Transverse colon (tissue), 4 donors: ENCODE results near the gene SMAD7. TPM values are rescaled to one million over a fixed set of nuclear protein-coding genes. Genes with fewer than 3 reads are reported as not detected.

Source experiments
- DNase-seq: peaks from one replicate; pipeline ENCODE4 v3.0.0-alpha.2; 2019
- H3K27ac ChIP-seq, 4 donors: fragments of 200-600 bp; sonication (generic); 2 replicates each; pipeline ENCODE4 v1.5.1; 2016 to 2018; ENCODE audit warnings: inconsistent platforms in 4 of 4
- H3K27me3 ChIP-seq: fragments of 200-600 bp; sonication (generic); 2 replicates; pipeline ENCODE4 v1.5.1; 2017; ENCODE audit warnings: inconsistent platforms
- H3K36me3 ChIP-seq, 4 donors: fragments of 200-600 bp; sonication (generic); 2 replicates each; pipeline ENCODE4 v1.5.1; 2017 to 2019; ENCODE audit warnings: inconsistent platforms in 4 of 4
- H3K4me1 ChIP-seq, 4 donors: fragments of 200-600 bp; sonication (generic); 2 replicates each; pipeline ENCODE4 v1.5.1; 2017 to 2020; ENCODE audit warnings: inconsistent platforms in 4 of 4
- H3K4me3 ChIP-seq, 4 donors: fragments of 200-600 bp; sonication (generic); 1 replicate in 1 of 4; 2 replicates in 3 of 4; pipeline versions ENCODE4 v1.5.1 to v1.6.1; 2017 to 2019; ENCODE audit warnings: inconsistent platforms in 4 of 4
- H3K9me3 ChIP-seq, 2 donors: fragments of 200-600 bp; sonication (generic); 2 replicates each; pipeline ENCODE4 v1.5.1; 2017 to 2019; ENCODE audit warnings: inconsistent platforms in 2 of 2
- EP300 ChIP-seq: sonication (generic); formaldehyde crosslinking; IDR thresholded peaks from one replicate; pipeline ENCODE4 v1.6.1; 2017; ENCODE audit warnings: antibody characterized with exemption, low read depth
- POLR2A ChIP-seq: fragments of 450-650 bp; IDR thresholded peaks from one replicate; pipeline ENCODE4 v1.6.1; 2016; ENCODE audit warnings: antibody characterized with exemption, mild to moderate bottlenecking, moderate library complexity
- POLR2AphosphoS5 ChIP-seq, 3 donors: sonication (generic); formaldehyde crosslinking; IDR thresholded peaks; one replicate each; pipeline ENCODE4 v1.6.1; 2016; ENCODE audit warnings: antibody characterized with exemption in 3 of 3
- WGBS, 2 donors: methylation state at CpG; one replicate each; pipeline ENCODE4 v1.1.5; 2018; ENCODE audit warnings: low coverage in 1 of 2; 5-methylcytosine and 5-hydroxymethylcytosine counted together
- in situ Hi-C, 4 donors: fragments of 200-750 bp; cut with MboI; loops; one replicate each; pipeline versions ENCODE4 v1.15.0 to v1.15.1; 2017; ENCODE audit warnings: low sequenced_read_pairs in 3 of 4, low pct_ligation_motif_present in 1 of 4, low pct_unique_long_range_greater_than_20kb in 1 of 4
- intact Hi-C: fragments of 100-400 bp; cut with DNase I; formaldehyde crosslinking; loops from one replicate; pipeline ENCODE4 v1.15.1; 2023; ENCODE audit warnings: low total_unique reads
- total RNA-seq, 4 donors: library from RNA; depleted of rRNA; stranded (reverse); fragments of >200 nt; gene quantifications; one replicate each; pipeline ENCODE4 v1.1.0, GENCODE V29; 2016
- TF ChIP-seq, protein P1 (sequence below), 5 experiments: fragments of 200-600 bp in 3 of 5; fragments of 450-650 bp in 2 of 5; sonication (generic) in 3 of 5; IDR thresholded peaks; 1 replicate in 2 of 5; 2 replicates in 3 of 5; pipeline ENCODE4 v1.5.1; 2016 to 2017; ENCODE audit warnings: antibody characterized with exemption in 5 of 5, inconsistent platforms in 3 of 5, mild to moderate bottlenecking in 2 of 5, moderate library complexity in 1 of 5

The SMAD7 gene
- total RNA-seq, 4 donors from 2014 or later: 76.0 to 199 (median 77.1) TPM

GRCh38 chr18:48927286-48928080, 23.3 kb downstream of the SMAD7 start:
- no peak for DNase-seq
- TF ChIP-seq POLR2A (no peak), POLR2AphosphoS5 (IDR thresholded peaks at IDR 0.05) (peak in 1 of 3 donors; percentile 27)
- 63% methylated on average over 9 of the region's 11 CpGs; no CpG with 5 or more reads in 1 of the 2 donors for WGBS, 2 donors
- peaks cover 90 to 98% (median 97%) of the 10 kb centered on the region in 4 donors for H3K4me1 ChIP-seq
- in situ Hi-C loops: no loop called here
- H3K9me3 ChIP-seq: no peaks in the 10 kb centered on the region
- H3K27me3 ChIP-seq: no peaks in the 10 kb centered on the region
- H3K36me3 ChIP-seq: no peaks in the 10 kb centered on the region
- intact Hi-C loops: no loop called here
- peak overlapping the region; percentile 88 to 98 (median 92) for H3K27ac ChIP-seq
- H3K4me3 ChIP-seq: no peak overlapping the region

DNA sequence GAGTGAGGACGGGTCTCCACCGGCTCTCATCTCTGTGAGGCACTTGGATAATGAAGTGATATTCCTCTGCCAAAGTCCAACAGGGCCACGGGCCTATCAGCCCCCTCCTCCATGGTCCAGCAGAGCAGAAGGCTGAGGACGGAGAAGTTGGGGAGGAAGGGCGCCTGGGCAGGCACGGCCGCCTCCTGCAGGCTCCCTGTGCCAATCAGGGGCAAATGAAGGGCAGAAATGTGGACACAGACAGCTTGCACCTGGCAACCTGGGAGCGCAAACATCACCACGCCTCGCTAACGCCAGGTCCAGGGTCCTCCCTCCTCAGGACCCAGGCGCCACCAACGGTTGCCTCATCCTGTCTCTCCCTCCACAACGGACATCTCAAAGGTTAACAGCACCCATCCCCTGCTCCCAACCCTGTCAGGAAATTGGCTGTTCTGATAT, 24.3 kb downstream of the SMAD7 start:
- peaks cover 84 to 96% (median 95%) of the 10 kb centered on the region in 4 donors for H3K4me1 ChIP-seq
- in situ Hi-C loops: no loop called here
- no peak overlapping the region for H3K4me3 ChIP-seq

DNA sequence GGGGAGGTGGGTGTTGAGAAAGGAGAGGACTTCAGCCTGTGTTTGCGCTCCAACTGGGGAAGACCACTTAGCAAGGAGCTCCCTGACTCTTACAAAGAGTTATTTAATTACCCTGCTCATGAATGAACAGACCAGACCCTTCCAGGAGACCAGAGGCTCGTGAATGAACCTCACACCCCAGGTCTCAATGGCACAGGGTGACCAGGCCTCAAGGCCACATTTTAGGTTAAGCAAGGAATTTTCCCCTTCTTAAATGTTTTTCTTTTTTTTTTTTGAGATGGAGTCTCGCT, 25.3 kb downstream of the SMAD7 start:
- H3K27me3 ChIP-seq: no peaks in the 10 kb centered on the region
- H3K4me3 ChIP-seq: no peak overlapping the region
- TF ChIP-seq POLR2A: no peak
- TF ChIP-seq POLR2AphosphoS5 (IDR thresholded peaks at IDR 0.05): no peak
- no peak for TF ChIP-seq EP300
- intact Hi-C loops: no loop called here
- peak overlapping the region; percentile 83 to 92 (median 88) for H3K27ac ChIP-seq
- in situ Hi-C loops: no loop called here
- 82 to 83% methylated on average over 2 to 3 of the region's 3 CpGs for WGBS, 2 donors
- H3K36me3 ChIP-seq: peaks cover 0 to 9% (median 0%) of the 10 kb centered on the region in 4 donors
- H3K9me3 ChIP-seq: no peaks in the 10 kb centered on the region
- peaks cover 74 to 86% (median 85%) of the 10 kb centered on the region in 4 donors for H3K4me1 ChIP-seq
- DNase-seq: no peak

More for the DNA sequence above, 24.3 kb downstream of the SMAD7 start:
- H3K27me3 ChIP-seq: no peaks in the 10 kb centered on the region
- H3K36me3 ChIP-seq: no peaks in the 10 kb centered on the region
- H3K9me3 ChIP-seq: no peaks in the 10 kb centered on the region
- TF ChIP-seq POLR2AphosphoS5 (IDR thresholded peaks at IDR 0.05) (peak in 2 of 3 donors; percentile 40 to 61), EP300 (no peak)
- WGBS, 2 donors: 69% methylated on average over 14 of the region's 14 CpGs; no CpG with 5 or more reads in 1 of the 2 donors
- H3K27ac ChIP-seq: peak overlapping the region; percentile 88 to 98 (median 92)
- DNase-seq: peak; percentile 80
- intact Hi-C loops: no loop called here

GRCh38 chr18:48924630-48925490, 25.9 kb downstream of the SMAD7 start:
- TF ChIP-seq POLR2A: no peak
- no peak for TF ChIP-seq POLR2AphosphoS5 (IDR thresholded peaks at IDR 0.05)
- TF ChIP-seq, protein P1, sequence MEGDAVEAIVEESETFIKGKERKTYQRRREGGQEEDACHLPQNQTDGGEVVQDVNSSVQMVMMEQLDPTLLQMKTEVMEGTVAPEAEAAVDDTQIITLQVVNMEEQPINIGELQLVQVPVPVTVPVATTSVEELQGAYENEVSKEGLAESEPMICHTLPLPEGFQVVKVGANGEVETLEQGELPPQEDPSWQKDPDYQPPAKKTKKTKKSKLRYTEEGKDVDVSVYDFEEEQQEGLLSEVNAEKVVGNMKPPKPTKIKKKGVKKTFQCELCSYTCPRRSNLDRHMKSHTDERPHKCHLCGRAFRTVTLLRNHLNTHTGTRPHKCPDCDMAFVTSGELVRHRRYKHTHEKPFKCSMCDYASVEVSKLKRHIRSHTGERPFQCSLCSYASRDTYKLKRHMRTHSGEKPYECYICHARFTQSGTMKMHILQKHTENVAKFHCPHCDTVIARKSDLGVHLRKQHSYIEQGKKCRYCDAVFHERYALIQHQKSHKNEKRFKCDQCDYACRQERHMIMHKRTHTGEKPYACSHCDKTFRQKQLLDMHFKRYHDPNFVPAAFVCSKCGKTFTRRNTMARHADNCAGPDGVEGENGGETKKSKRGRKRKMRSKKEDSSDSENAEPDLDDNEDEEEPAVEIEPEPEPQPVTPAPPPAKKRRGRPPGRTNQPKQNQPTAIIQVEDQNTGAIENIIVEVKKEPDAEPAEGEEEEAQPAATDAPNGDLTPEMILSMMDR (IDR thresholded peaks at IDR 0.05): no peak
- DNase-seq: no peak
- peaks cover 71 to 80% (median 79%) of the 10 kb centered on the region in 4 donors for H3K4me1 ChIP-seq
- H3K27ac ChIP-seq: peak overlapping the region; percentile 83 to 92 (median 88)
- no peaks in the 10 kb centered on the region for H3K27me3 ChIP-seq
- H3K4me3 ChIP-seq: no peak overlapping the region
- in situ Hi-C loops: loop anchor here in 1 of 4 donors (25.0 kb wide), 1 partner anchor 238 kb away; no protein-coding TSS in a partner anchor
- H3K9me3 ChIP-seq: no peaks in the 10 kb centered on the region
- intact Hi-C loops: no loop called here
- WGBS, 2 donors: 44 to 75% methylated on average over 5 to 17 of the region's 17 CpGs
- H3K36me3 ChIP-seq: peaks cover 0 to 10% (median 0%) of the 10 kb centered on the region in 4 donors

- in situ Hi-C loops (loop anchor here in 1 of 4 donors (25.0 kb wide), 1 partner anchor 237 kb away; no protein-coding TSS in a partner anchor), intact Hi-C loops (no loop called here)
- Histone ChIP-seq H3K4me1 (peaks cover 62 to 72% (median 71%) of the 10 kb centered on the region in 4 donors), H3K27me3 (no peaks in the 10 kb centered on the region), H3K9me3 (no peaks in the 10 kb centered on the region), H3K4me3 (no peak overlapping the region), H3K36me3 (peaks cover 0 to 10% (median 0%) of the 10 kb centered on the region in 4 donors), H3K27ac (peak overlapping the region; percentile 83 to 92 (median 88))
- TF ChIP-seq POLR2AphosphoS5 (IDR thresholded peaks at IDR 0.05) (peak in 2 of 3 donors; percentile 25 to 29), EP300 (no peak), POLR2A (no peak)
- TF ChIP-seq, protein P1 (IDR thresholded peaks at IDR 0.05): no peak
- WGBS, 2 donors: 59 to 100% methylated on average over 1 to 15 of the region's 15 CpGs
- no peak for DNase-seq
Observed at GRCh38 chr18:48923746-48924629, 26.8 kb downstream of the SMAD7 start.
